ENCODE measurements around the gene TENT4B. TPM values are rescaled to one million over a fixed set of nuclear protein-coding genes. Genes with fewer than 3 reads are reported as not detected.

TENT4B gene
- total RNA-seq, 1 experiment from 2014 or later: 16.9 TPM

- intact Hi-C loops (cut with micrococcal nuclease): no loop called here
- Histone ChIP-seq H3K27ac (ENCODE audit: low read depth, low read length) (no peak overlapping the region), H3K4me1 (ENCODE audit: control insufficient read depth in 1 of 2, insufficient read depth in 2 of 2, low read length in 2 of 2) (peaks cover 6 to 15% of the 10 kb centered on the region in 2 experiments; a peak in 3 of 4 replicates), H3K36me3 (ENCODE audit: control insufficient read depth in 1 of 2, insufficient read depth in 2 of 2, low read length in 2 of 2) (no peaks in the 10 kb centered on the region), H2AFZ (ENCODE audit: low read depth, low read length, poor library complexity, severe bottlenecking) (no peak overlapping the region), H3K27me3 (ENCODE audit: insufficient read depth, low read length) (no peaks in the 10 kb centered on the region), H3K9me3 (ENCODE audit: control insufficient read depth in 1 of 2, insufficient read depth in 1 of 2, low read depth in 1 of 2, low read length in 2 of 2) (no peaks in the 10 kb centered on the region), H3K9ac (ENCODE audit: low read length) (no peak overlapping the region), H4K20me1 (ENCODE audit: insufficient read depth) (no peaks in the 10 kb centered on the region), H3K4me2 (ENCODE audit: low read length) (no peak overlapping the region), H3K79me2 (ENCODE audit: insufficient read depth, low read length) (no peaks in the 10 kb centered on the region), H3K9me2 (ENCODE audit: insufficient read depth) (no peaks in the 10 kb centered on the region), H3K4me3 (replicated peaks in 1 of 2; ENCODE audit: low read depth in 1 of 2, low read length in 2 of 2) (no peak overlapping the region)
- ChIA-PET RAD21 (ENCODE audit: low non-redundant PET in 1 of 2, low total read pairs in 2 of 2, uncharacterized antibody in 2 of 2, unreplicated experiment in 2 of 2) (no interaction called here), CTCF (interaction anchor here (0.9 to 1.5 kb wide), 4 partner anchors 9 to 552 kb away, joined by 3 to 4 read pairs (median 3); no protein-coding TSS in a partner anchor), POLR2A (interaction anchor here (0.8 kb wide), 1 partner anchor 8 kb away, joined by 3 read pairs; no protein-coding TSS in a partner anchor)
- DNase-seq (ENCODE audit: low read depth, low spot score): no peak
- BruUV-seq (replicated peaks): no TSS peak
- ATAC-seq: no peak
- no peak for TF ChIP-seq EZH2phosphoT487 (IDR thresholded peaks at IDR 0.05; ENCODE audit: borderline replicate concordance)
- TF ChIP-seq SP1 (IDR thresholded peaks at IDR 0.05; ENCODE audit: low read depth): no peak
- no peak for TF ChIP-seq JUND (IDR thresholded peaks at IDR 0.05)
- TF ChIP-seq ZNF274 (IDR thresholded peaks at IDR 0.05; ENCODE audit: low read depth, low read length): no peak
- TF ChIP-seq POLR2A (IDR thresholded peaks at IDR 0.05; ENCODE audit: borderline replicate concordance, extremely low read depth, insufficient read depth, insufficient read length): no peak
- TF ChIP-seq SIN3A (IDR thresholded peaks at IDR 0.05; ENCODE audit: low read depth): no peak
- TF ChIP-seq RAD21 (IDR thresholded peaks at IDR 0.05; ENCODE audit: low read depth): no peak
- TF ChIP-seq EZH2 (IDR thresholded peaks at IDR 0.05): no peak
- TF ChIP-seq SRF (IDR thresholded peaks at IDR 0.05; ENCODE audit: low read depth): no peak
- no peak for TF ChIP-seq FOSL1 (IDR thresholded peaks at IDR 0.05; ENCODE audit: low read depth)
- TF ChIP-seq, protein P1, sequence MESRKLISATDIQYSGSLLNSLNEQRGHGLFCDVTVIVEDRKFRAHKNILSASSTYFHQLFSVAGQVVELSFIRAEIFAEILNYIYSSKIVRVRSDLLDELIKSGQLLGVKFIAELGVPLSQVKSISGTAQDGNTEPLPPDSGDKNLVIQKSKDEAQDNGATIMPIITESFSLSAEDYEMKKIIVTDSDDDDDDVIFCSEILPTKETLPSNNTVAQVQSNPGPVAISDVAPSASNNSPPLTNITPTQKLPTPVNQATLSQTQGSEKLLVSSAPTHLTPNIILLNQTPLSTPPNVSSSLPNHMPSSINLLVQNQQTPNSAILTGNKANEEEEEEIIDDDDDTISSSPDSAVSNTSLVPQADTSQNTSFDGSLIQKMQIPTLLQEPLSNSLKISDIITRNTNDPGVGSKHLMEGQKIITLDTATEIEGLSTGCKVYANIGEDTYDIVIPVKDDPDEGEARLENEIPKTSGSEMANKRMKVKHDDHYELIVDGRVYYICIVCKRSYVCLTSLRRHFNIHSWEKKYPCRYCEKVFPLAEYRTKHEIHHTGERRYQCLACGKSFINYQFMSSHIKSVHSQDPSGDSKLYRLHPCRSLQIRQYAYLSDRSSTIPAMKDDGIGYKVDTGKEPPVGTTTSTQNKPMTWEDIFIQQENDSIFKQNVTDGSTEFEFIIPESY (IDR thresholded peaks at IDR 0.05; ENCODE audit: extremely low read depth, insufficient replicate concordance, low read length): no peak
- TF ChIP-seq, protein P2, sequence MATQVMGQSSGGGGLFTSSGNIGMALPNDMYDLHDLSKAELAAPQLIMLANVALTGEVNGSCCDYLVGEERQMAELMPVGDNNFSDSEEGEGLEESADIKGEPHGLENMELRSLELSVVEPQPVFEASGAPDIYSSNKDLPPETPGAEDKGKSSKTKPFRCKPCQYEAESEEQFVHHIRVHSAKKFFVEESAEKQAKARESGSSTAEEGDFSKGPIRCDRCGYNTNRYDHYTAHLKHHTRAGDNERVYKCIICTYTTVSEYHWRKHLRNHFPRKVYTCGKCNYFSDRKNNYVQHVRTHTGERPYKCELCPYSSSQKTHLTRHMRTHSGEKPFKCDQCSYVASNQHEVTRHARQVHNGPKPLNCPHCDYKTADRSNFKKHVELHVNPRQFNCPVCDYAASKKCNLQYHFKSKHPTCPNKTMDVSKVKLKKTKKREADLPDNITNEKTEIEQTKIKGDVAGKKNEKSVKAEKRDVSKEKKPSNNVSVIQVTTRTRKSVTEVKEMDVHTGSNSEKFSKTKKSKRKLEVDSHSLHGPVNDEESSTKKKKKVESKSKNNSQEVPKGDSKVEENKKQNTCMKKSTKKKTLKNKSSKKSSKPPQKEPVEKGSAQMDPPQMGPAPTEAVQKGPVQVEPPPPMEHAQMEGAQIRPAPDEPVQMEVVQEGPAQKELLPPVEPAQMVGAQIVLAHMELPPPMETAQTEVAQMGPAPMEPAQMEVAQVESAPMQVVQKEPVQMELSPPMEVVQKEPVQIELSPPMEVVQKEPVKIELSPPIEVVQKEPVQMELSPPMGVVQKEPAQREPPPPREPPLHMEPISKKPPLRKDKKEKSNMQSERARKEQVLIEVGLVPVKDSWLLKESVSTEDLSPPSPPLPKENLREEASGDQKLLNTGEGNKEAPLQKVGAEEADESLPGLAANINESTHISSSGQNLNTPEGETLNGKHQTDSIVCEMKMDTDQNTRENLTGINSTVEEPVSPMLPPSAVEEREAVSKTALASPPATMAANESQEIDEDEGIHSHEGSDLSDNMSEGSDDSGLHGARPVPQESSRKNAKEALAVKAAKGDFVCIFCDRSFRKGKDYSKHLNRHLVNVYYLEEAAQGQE (IDR thresholded peaks at IDR 0.05; ENCODE audit: low read depth): no peak
- TF ChIP-seq ELF1 (IDR thresholded peaks at IDR 0.05; ENCODE audit: borderline replicate concordance, low read depth): no peak
- TF ChIP-seq POLR2AphosphoS5 (IDR thresholded peaks at IDR 0.05; ENCODE audit: low read depth, low read length): no peak
Measured at GRCh38 chr16:50254072-50254471, 101.0 kb downstream of the TENT4B start.

Data from HCT116 (cell line).